GM21723 (cell line): ENCODE measurements around the gene TRIM71.
"Not testable (repeated sequence)": the region's sequence is repeated elsewhere in the genome, so short reads cannot be mapped to it uniquely, and the experiment has no call there.

Experiments
- ATAC-seq: cut with Tn5 transposase; IDR thresholded peaks from one replicate; pipeline ENCODE4 v1.9.1; 2021; ENCODE audit warnings: mild to moderate bottlenecking, moderate library complexity; ENCODE audit not compliant: unreplicated experiment

The TRIM71 gene

DNA sequence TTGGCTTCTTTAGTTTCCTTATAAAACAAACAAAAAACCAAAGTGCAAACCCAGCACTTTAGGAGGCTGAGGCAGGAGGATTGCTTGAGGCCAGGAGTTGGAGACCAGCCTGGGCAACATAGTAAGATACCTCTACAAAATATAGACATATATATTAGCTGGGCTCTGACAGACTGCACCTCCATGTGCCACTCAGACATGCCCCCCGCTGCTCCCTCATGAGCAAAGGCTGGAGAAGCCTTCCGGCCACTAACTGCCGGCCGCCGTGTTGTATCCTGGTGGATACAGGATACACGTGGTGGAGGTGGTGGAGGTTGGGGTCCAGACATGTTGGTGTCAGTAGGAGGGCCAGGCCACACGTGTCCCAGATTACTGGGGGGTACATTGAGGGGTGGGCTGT is 104.3 kb downstream of the TRIM71 start:
- no peak for ATAC-seq

DNA sequence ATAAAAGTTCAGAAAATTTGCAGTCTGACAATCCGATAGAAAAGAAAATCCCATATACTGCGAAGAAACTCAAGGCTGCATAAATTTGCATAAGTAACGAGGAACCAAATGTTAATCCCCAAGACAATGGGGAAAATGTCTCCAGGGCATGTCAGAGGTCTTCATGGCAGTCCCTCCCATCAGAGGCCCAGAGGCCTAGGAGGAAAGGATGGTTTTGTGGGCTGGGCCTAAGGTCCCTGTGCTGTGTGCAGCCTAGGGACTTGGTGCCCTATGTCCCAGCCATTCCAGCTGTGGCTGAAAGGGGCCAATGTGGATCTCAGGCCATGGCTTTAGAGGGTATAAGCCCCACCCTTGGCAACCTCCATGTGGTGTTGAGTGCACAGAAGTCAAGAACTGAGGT is 112.4 kb downstream of the TRIM71 start:
- no peak for ATAC-seq

DNA sequence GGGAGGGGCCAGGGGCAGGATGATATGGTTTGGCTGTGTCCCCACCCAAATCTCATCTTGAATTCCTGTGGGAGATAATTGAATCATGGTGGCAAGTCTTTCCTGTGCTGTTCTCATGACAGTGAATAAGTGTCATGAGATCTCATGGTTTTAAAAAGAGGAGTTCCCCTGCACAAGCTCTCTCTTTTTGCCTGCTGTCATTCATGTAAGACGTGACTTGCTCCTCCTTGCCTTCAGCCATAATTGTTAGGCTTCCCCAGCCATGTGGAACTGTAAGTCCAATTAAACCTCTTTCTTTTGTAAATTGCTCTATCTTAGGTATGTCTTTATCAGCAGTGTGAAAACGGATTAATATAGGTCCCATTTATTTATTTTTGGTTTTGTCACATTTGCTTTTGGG is 113.5 kb downstream of the TRIM71 start:
- ATAC-seq, result not testable (repeated sequence)

DNA sequence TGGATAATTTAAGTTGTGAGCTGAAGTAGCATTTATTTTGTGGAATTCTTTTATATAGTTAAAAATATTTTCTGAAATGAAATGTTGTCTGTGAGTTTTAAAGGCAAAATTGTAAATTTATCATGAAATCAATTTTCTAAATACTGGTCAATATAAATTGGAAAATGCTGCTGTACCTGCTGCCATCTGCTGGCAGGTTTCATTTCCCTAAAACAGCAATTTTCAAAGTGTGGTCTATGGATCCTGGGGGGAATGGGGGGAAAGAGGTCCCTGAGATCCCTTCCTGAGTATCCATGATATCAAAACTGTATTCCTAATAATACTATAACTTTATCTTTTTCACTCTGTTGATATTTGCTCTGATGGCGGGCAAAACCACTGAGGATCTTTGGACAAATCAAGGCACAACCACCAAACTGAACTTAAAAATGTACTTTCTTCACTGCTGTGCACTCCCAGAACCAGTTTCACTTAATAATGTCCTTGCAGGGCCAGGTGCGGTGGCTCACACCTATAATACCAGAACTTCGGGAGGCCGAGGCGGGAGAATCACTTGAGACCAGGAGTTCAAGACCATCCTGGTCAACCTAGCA is 116.4 kb downstream of the TRIM71 start:
- no peak for ATAC-seq

DNA sequence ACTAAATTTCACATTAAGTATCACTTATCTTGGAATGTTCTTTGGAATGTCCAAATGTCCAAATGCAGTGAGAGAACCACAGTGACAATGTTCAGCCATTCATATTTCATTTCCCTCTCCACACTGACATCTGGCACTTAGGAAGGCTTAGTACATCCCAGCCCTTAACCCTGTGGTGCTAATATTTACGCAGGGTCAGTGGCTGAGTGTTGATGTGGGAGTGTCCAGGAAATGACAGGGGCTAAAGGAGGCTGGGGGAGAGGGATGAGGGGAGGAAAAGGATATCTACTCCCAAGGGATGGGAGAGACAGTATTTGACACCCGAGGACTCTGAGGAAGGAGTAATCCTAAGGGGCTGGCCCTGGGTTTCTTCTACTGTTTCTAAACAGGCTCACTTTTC is 119.5 kb downstream of the TRIM71 start:
- no peak for ATAC-seq

DNA sequence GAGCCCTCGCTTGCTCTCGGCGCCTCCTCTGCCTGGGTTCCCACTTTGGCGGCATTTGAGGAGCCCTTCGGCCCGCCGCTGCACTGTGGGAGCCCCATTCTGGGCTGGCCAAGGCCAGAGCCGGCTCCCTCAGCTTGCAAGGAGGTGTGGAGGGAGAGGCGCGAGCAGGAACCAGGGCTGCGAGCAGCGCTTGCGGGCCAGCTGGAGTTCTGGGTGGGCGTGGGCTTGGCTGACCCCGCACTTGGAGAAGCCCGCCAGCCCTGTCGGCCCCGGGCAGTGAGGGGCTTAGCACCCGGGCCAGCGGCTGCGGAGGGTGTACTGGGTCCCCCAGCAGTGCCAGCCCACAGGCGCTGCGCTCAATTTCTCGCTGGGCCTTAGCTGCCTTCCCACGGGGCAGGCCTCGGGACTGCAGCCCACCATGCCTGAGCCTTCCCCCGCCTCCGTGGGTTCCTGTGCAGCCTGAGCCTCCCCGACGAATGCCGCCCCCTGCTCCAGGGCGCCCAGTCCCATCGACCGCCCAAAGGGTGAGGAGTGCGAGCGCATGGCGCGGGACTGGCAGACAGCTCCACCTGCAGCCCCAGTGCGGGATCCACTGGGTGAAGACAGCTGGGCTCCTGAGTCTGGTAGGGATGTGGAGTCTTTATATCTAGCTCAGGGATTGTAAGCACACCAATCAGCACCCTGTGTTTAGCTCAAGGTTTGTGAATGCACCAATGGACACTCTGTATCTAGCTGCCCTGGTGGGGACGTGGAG is 121.9 kb downstream of the TRIM71 start:
- ATAC-seq, result not testable (repeated sequence)

DNA sequence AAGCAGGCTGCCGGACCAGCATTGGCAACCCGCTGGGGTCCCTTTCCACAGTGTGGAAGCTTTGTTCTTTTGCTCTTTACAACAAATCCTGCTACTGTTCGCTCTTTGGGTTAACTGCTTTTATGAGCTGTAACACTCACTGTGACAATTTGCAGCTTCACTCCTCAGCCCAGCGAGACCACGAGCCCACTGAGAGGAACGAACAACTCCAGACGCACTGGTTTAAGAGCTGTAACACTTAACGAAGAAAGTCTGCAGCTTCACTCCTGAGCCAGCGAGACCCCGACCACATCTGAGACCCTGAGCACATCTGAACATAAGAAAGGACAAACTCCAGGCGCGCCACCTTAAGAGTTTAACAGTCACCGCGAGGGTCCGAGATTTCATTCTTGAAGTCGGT is 122.9 kb downstream of the TRIM71 start:
- ATAC-seq, result no peak

DNA sequence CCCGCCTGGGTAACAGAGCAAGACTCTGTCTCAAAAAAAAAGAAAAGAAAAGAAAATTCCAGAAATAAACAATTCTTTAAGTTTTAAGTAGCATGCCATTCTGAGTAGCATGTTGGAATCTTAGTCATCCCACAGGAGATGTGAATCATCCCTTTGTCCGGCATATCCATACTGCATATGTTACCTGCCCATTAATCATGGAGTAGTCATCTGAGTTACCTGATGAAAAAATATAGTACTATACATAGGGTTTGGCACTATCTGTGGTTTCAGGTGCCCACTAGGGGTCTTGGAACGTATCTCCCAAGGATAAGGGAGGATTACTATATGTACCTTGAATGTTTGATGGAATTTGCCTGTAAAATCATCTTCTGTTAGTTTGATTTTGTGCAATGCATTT is 127.3 kb downstream of the TRIM71 start:
- no peak for ATAC-seq

DNA sequence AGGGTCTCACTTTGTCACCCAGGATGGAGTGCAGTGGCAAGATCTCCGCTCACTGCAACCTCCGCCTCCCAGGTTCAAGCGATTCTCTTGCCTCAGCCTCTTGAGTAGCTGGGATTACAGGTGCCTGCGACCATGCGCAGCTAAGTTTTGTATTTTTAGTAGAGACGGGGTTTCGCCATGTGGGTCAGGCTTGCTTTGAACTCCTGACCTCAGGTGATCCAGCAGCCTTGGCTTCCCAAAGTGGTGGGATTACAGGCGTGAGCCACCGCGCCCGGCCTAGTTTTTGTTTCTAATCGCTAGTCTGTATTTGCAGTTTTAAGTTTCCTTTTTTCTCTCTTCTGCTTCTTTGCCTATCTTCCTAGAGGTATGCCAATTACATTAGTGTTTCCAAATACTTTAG is 127.8 kb downstream of the TRIM71 start:
- not testable (repeated sequence) for ATAC-seq

DNA sequence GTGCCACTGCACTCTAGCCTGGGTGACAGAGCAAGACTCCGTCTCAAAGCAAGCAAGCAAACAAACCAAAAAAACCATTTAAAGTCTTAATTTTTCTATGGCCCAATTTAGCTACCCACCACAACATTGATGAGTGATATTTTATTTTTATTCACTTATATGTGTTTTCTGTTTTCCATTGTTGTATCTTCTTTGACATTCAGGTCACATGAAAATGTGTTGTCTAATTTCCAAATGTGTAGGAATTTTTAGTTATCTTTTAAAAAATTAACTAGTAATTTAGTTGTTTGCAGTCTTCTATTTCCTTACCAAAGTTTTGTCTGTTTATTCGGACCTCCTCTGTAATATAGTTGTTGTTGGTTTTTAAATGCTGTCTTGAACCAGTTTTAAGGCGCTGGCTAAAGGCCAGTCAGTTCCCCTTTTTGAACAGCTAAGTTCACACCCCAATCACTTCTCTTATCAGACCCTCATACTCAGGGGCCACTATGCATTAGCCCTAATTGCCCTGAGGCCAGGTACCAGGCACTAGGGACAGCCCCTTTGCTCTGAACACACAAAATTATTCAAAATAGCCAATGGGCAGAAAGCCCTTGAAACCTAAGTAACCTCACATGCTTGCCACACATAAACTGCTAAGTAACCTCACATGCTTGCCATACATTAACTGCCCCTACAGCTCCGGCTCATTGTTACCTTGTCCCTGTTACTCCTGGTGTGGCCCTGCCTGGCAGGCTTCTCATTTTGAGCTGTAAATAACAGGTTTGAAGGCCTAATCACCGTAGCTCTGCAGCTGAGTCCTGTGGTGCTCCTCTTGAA is 129.4 kb downstream of the TRIM71 start:
- ATAC-seq, result peak; percentile 33
